Measurements from ENCODE around the gene MAN1A1.

- no peak for TF ChIP-seq CTCF (optimal IDR thresholded peaks at IDR 0.05 in 1 of 3, IDR thresholded peaks at IDR 0.05 in 1 of 3, conservative IDR thresholded peaks at IDR 0.05 in 1 of 3; ENCODE audit: extremely low read depth in 1 of 3, insufficient read depth in 2 of 3, low read length in 3 of 3)
- no peak for TF ChIP-seq EZH2 (IDR thresholded peaks at IDR 0.05; ENCODE audit: low read length)
These were observed 80.1 kb downstream of the MAN1A1 start for GRCh38 chr6:119269266-119270103.

All from keratinocyte (primary cell).